Astrocyte (in vitro differentiated cells and primary cell): ENCODE results near the gene C1orf210. TPM values are rescaled to one million over a fixed set of nuclear protein-coding genes. Genes with fewer than 3 reads are reported as not detected.

Experiments used
- DNase-seq: peaks from one replicate; pipeline ENCODE4 v3.0.0-alpha.2; 2010; ENCODE audit warnings: low read depth
- FAIRE-seq: peaks from 2 replicates; lab custom pipeline; 2011; peaks lifted over from hg19 to GRCh38; lab: Jason Lieb, UNC
- H2AFZ ChIP-seq: 2 replicates; pipeline ENCODE4 v1.6.0; 2012; ENCODE audit warnings: low read depth, low read length, inconsistent platforms
- H3K27ac ChIP-seq: 2 replicates; pipeline ENCODE4 v1.5.1; 2011; ENCODE audit warnings: low read depth, low read length, inconsistent platforms
- H3K27me3 ChIP-seq: 2 replicates; pipeline ENCODE4 v1.6.0; 2011; ENCODE audit warnings: low read length, inconsistent platforms; ENCODE audit not compliant: insufficient read depth
- H3K36me3 ChIP-seq: 2 replicates; pipeline ENCODE4 v1.5.1; 2011; ENCODE audit warnings: low read length, inconsistent platforms; ENCODE audit not compliant: insufficient read depth
- H3K4me1 ChIP-seq: 2 replicates; pipeline ENCODE4 v1.5.1; 2011; ENCODE audit warnings: low read length, inconsistent platforms; ENCODE audit not compliant: insufficient read depth
- H3K4me2 ChIP-seq: 2 replicates; pipeline ENCODE4 v1.6.0; 2012; ENCODE audit warnings: low read length, inconsistent platforms
- H3K4me3 ChIP-seq: 2 replicates; pipeline ENCODE4 v1.5.1; 2011; ENCODE audit warnings: low read depth, mild to moderate bottlenecking, low read length, inconsistent platforms; ENCODE audit not compliant: insufficient read depth
- H3K79me2 ChIP-seq: 2 replicates; pipeline ENCODE4 v1.6.0; 2012; ENCODE audit warnings: mild to moderate bottlenecking, low read length, inconsistent platforms; ENCODE audit not compliant: insufficient read depth
- H3K9ac ChIP-seq: 2 replicates; pipeline ENCODE4 v1.6.0; 2012; ENCODE audit warnings: mild to moderate bottlenecking, low read length, inconsistent platforms
- H3K9me3 ChIP-seq: 2 replicates; pipeline ENCODE4 v1.5.1; 2012; ENCODE audit warnings: low read depth, mild to moderate bottlenecking, low read length, inconsistent platforms; ENCODE audit not compliant: insufficient read depth
- H4K20me1 ChIP-seq: 2 replicates; pipeline ENCODE4 v1.6.0; 2012; ENCODE audit warnings: low read length, inconsistent platforms; ENCODE audit not compliant: insufficient read depth
- H3K27ac Mint-ChIP-seq: one replicate; pipeline ENCODE4 v1.8.0; 2021; ENCODE audit warnings: mild to moderate bottlenecking, mixed read lengths; ENCODE audit not compliant: unreplicated experiment
- H3K27me3 Mint-ChIP-seq: one replicate; pipeline ENCODE4 v1.8.0; 2021; ENCODE audit warnings: low read depth, mixed read lengths; ENCODE audit not compliant: unreplicated experiment
- H3K36me3 Mint-ChIP-seq: one replicate; pipeline ENCODE4 v1.8.0; 2021; ENCODE audit warnings: low read depth, mixed read lengths; ENCODE audit not compliant: unreplicated experiment
- H3K4me1 Mint-ChIP-seq: one replicate; pipeline ENCODE4 v1.8.0; 2021; ENCODE audit warnings: low read depth, mixed read lengths; ENCODE audit not compliant: unreplicated experiment
- H3K4me3 Mint-ChIP-seq: one replicate; pipeline ENCODE4 v1.8.0; 2021; ENCODE audit warnings: mild to moderate bottlenecking, moderate library complexity, mixed read lengths; ENCODE audit not compliant: unreplicated experiment
- H3K9me3 Mint-ChIP-seq: one replicate; pipeline ENCODE4 v1.8.0; 2021; ENCODE audit warnings: mild to moderate bottlenecking, mixed read lengths; ENCODE audit not compliant: unreplicated experiment
- CTCF ChIP-seq: IDR thresholded peaks from 2 replicates; pipeline ENCODE4 v1.5.1; 2011; ENCODE audit warnings: low read depth, mild to moderate bottlenecking, inconsistent platforms, low read length, moderate library complexity; ENCODE audit not compliant: insufficient read depth
- EZH2 ChIP-seq: IDR thresholded peaks from 2 replicates; pipeline ENCODE4 v1.6.1; 2012; ENCODE audit warnings: mild to moderate bottlenecking, low read length, inconsistent platforms; ENCODE audit not compliant: insufficient read depth
- total RNA-seq: library from RNA; stranded (reverse); gene quantifications from 2 replicates; pipeline ENCODE4 v1.2.1, GENCODE V29; 2021

C1orf210 gene
- total RNA-seq, 1 donor from 2014 or later = 0.84 TPM

- FAIRE-seq = no peak
- Mint-ChIP-seq H3K4me1 (peaks cover 4% of the 10 kb centered on the region), H3K4me3 (no peak overlapping the region)
These were observed 27.5 kb upstream of the C1orf210 start for GRCh38 chr1:43312663-43313515.

GRCh38 chr1:43312212-43312623 is 26.8 kb upstream of the C1orf210 start:
- Histone ChIP-seq H3K4me1 (no peaks in the 10 kb centered on the region), H2AFZ (no peak overlapping the region), H3K9ac (no peak overlapping the region), H4K20me1 (no peaks in the 10 kb centered on the region), H3K27ac (no peak overlapping the region), H3K27me3 (no peaks in the 10 kb centered on the region), H3K9me3 (no peaks in the 10 kb centered on the region), H3K4me3 (no peak overlapping the region), H3K4me2 (no peak overlapping the region), H3K36me3 (no peaks in the 10 kb centered on the region), H3K79me2 (no peaks in the 10 kb centered on the region)
- peaks cover 3% of the 10 kb centered on the region for H3K36me3 Mint-ChIP-seq
- DNase-seq (no peak), FAIRE-seq (no peak)
- no peak for TF ChIP-seq EZH2
- TF ChIP-seq CTCF = no peak
- H3K4me3 Mint-ChIP-seq = no peak overlapping the region
- H3K4me1 Mint-ChIP-seq = peaks cover 2% of the 10 kb centered on the region
- H3K27ac Mint-ChIP-seq = no peak overlapping the region
- H3K9me3 Mint-ChIP-seq = peaks cover 9% of the 10 kb centered on the region
- peaks cover 22% of the 10 kb centered on the region for H3K27me3 Mint-ChIP-seq

More at GRCh38 chr1:43312663-43313515, 27.5 kb upstream of the C1orf210 start:
- H3K9ac ChIP-seq = no peak overlapping the region
- H4K20me1 ChIP-seq = no peaks in the 10 kb centered on the region
- H3K79me2 ChIP-seq = no peaks in the 10 kb centered on the region
- no peak overlapping the region for H3K4me2 ChIP-seq
- Mint-ChIP-seq H3K27ac (no peak overlapping the region), H3K36me3 (peaks cover 3% of the 10 kb centered on the region), H3K27me3 (peaks cover 27% of the 10 kb centered on the region), H3K9me3 (peaks cover 7% of the 10 kb centered on the region)
- no peaks in the 10 kb centered on the region for H3K27me3 ChIP-seq
- no peaks in the 10 kb centered on the region for H3K9me3 ChIP-seq
- no peak for TF ChIP-seq EZH2
- TF ChIP-seq CTCF = no peak
- H3K4me1 ChIP-seq = no peaks in the 10 kb centered on the region
- no peak overlapping the region for H3K4me3 ChIP-seq
- no peak overlapping the region for H2AFZ ChIP-seq
- DNase-seq = no peak
- no peak overlapping the region for H3K27ac ChIP-seq
- no peaks in the 10 kb centered on the region for H3K36me3 ChIP-seq

- no peak overlapping the region for H3K4me3 Mint-ChIP-seq
- TF ChIP-seq EZH2 (no peak), CTCF (no peak)
- Histone ChIP-seq H4K20me1 (no peaks in the 10 kb centered on the region), H3K27ac (no peak overlapping the region), H3K9ac (no peak overlapping the region), H3K79me2 (no peaks in the 10 kb centered on the region), H3K4me3 (no peak overlapping the region), H3K27me3 (no peaks in the 10 kb centered on the region), H3K9me3 (no peaks in the 10 kb centered on the region), H3K4me1 (no peaks in the 10 kb centered on the region), H3K36me3 (no peaks in the 10 kb centered on the region), H2AFZ (no peak overlapping the region), H3K4me2 (no peak overlapping the region)
- peaks cover 18% of the 10 kb centered on the region for H3K27me3 Mint-ChIP-seq
- no peak overlapping the region for H3K27ac Mint-ChIP-seq
- H3K36me3 Mint-ChIP-seq = peaks cover 3% of the 10 kb centered on the region
- peaks cover under 1% of the 10 kb centered on the region for H3K4me1 Mint-ChIP-seq
- FAIRE-seq (no peak), DNase-seq (no peak)
- H3K9me3 Mint-ChIP-seq = peaks cover 10% of the 10 kb centered on the region
These were observed 26.1 kb upstream of the C1orf210 start for GRCh38 chr1:43311521-43311920.
